Suppressor macrophage (primary cell): ENCODE measurements around the gene RNLS.
"Not testable (repeated sequence)": the region's sequence is repeated elsewhere in the genome, so short reads cannot be mapped to it uniquely, and the experiment has no call there.

Experiments used
- DNase-seq, 4 experiments: peaks; one replicate each; pipeline ENCODE4 v3.0.0-alpha.2; 2020 to 2022

Gene RNLS

GRCh38 chr10:88386204-88386788 lies 196.8 kb downstream of the RNLS start:
- DNase-seq: no peak

- peak in 1 of 4 experiments; percentile 17 for DNase-seq
These were observed 197.4 kb downstream of the RNLS start for GRCh38 chr10:88385601-88386203.

GRCh38 chr10:88383276-88383675 lies 199.8 kb downstream of the RNLS start:
- DNase-seq: peak in 1 of 4 experiments; percentile 8

- no peak for DNase-seq
These were observed 200.4 kb downstream of the RNLS start for GRCh38 chr10:88382699-88383098.

- no peak for DNase-seq
These were observed 203.5 kb downstream of the RNLS start for GRCh38 chr10:88379575-88379974.

GRCh38 chr10:88377510-88377909 lies 205.6 kb downstream of the RNLS start:
- no peak for DNase-seq

GRCh38 chr10:88374392-88375175 lies 208.5 kb downstream of the RNLS start:
- no peak for DNase-seq

- DNase-seq: no peak
These were observed 210.1 kb downstream of the RNLS start for GRCh38 chr10:88372881-88373592.

- no peak for DNase-seq
These were observed 210.9 kb downstream of the RNLS start for GRCh38 chr10:88372051-88372715.

GRCh38 chr10:88370713-88371112 lies 212.4 kb downstream of the RNLS start:
- no peak for DNase-seq

- DNase-seq: no peak
These were observed 216.3 kb downstream of the RNLS start for GRCh38 chr10:88366772-88367171.

GRCh38 chr10:88361995-88362807 lies 220.9 kb downstream of the RNLS start:
- no peak for DNase-seq

- no peak for DNase-seq
These were observed 221.6 kb downstream of the RNLS start for GRCh38 chr10:88361494-88361893.

GRCh38 chr10:88355750-88356149 lies 227.4 kb downstream of the RNLS start:
- not testable (repeated sequence) for DNase-seq

GRCh38 chr10:88347597-88348304 lies 235.4 kb downstream of the RNLS start:
- DNase-seq: no peak

- DNase-seq: no peak
These were observed 236.1 kb downstream of the RNLS start for GRCh38 chr10:88347022-88347421.

GRCh38 chr10:88346144-88346977 lies 236.8 kb downstream of the RNLS start:
- DNase-seq: no peak

GRCh38 chr10:88343761-88344484 lies 239.2 kb downstream of the RNLS start:
- DNase-seq: no peak

- no peak for DNase-seq
These were observed 240.3 kb downstream of the RNLS start for GRCh38 chr10:88342733-88343310.
